GM23338 (cell line): ENCODE measurements around the gene CEBPG.

Experiments
- CTCF ChIP-seq, 2 experiments: fragments of 200-600 bp in 1 of 2; sonication (generic) in 1 of 2; conservative IDR thresholded peaks; 2 replicates each; pipeline versions ENCODE4 v1.5.1 to v1.6.1; 2016 to 2017; ENCODE audit warnings: antibody characterized with exemption in 2 of 2, low read depth in 2 of 2, mild to moderate bottlenecking in 2 of 2, moderate library complexity in 1 of 2
- EZH2 ChIP-seq: fragments of 200-600 bp; sonication (generic); IDR thresholded peaks from one replicate; pipeline ENCODE4 v1.8.0; 2017; ENCODE audit warnings: antibody characterized with exemption, mild to moderate bottlenecking, low read depth; ENCODE audit not compliant: unreplicated experiment
- EZH2phosphoT487 ChIP-seq: fragments of 200-600 bp; sonication (generic); IDR thresholded peaks from one replicate; pipeline ENCODE4 v1.8.1; 2018; ENCODE audit warnings: antibody characterized with exemption; ENCODE audit not compliant: unreplicated experiment
- POLR2AphosphoS5 ChIP-seq: IDR thresholded peaks from 2 replicates; pipeline ENCODE4 v1.6.1; 2016; ENCODE audit warnings: antibody characterized with exemption, low read depth
- REST ChIP-seq: IDR thresholded peaks from one replicate; pipeline ENCODE4 v1.6.1; 2018; ENCODE audit warnings: antibody characterized with exemption; ENCODE audit not compliant: unreplicated experiment
- ZNF462 ChIP-seq: fragments of 250-450 bp; sonication (Bioruptor Pico); IDR thresholded peaks from 2 replicates; pipeline ENCODE4 v1.5.0; 2020; ENCODE audit warnings: mild to moderate bottlenecking, moderate library complexity

GRCh38 chr19:33418871-33419787 lies 45.6 kb downstream of the CEBPG start:
- TF ChIP-seq CTCF (conservative IDR thresholded peaks at IDR 0.05; ENCODE audit: low read depth in 2 of 2) (no peak), EZH2 (no peak), POLR2AphosphoS5 (no peak), EZH2phosphoT487 (no peak), ZNF462 (CRISPR knock-in tag) (no peak), REST (no peak)
